ENCODE measurements around the gene CHRM4.

The CHRM4 gene

DNA sequence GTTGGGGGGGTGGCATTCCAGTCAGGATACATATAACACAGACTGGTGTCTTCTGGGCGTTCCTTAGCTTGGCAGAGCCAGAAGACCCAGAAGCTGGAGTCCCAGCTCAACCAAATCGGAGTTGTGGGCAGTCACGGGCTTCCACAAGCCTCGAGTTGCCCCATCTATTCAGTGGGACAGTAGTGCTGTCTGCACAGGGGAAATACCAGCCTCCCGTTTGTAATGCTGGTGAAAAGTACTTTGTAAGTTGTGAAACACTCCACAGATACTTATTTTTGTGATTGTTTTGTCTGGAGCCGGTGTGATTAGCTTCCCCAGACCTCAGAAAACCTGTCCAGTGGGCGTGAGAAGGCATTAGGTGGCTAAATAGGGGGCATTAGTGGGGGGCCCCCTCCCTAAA lies 30.7 kb downstream of the CHRM4 start:
- TF ChIP-seq CTCF (IDR thresholded peaks at IDR 0.05; ENCODE audit: extremely low read depth, insufficient read depth, missing control alignments), result no peak
- in situ Hi-C loops (cut with MboI; ENCODE audit: low pct_unique_long_range_greater_than_20kb, low sequenced_read_pairs, unreplicated experiment), result no loop called here
- peak; percentile 66 for DNase-seq (ENCODE audit: low spot score)

DNA sequence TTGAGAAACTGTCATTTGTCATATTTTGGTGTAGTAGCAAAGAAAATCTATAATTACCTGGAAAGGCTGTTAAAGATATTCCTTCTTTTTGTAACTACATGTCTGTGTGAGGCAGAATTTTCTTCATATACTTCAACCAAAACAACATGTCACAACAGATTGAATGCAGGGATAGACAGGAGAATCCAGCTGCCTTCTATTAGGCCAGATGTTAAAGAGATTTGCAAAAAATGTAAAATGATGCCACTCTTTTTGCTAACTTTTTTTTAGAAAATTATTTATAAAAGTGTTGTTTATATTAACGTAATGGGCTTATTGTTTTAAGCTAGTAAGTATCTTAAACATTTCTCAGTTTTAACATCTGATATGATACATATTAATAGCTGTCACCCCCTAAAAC lies 31.6 kb downstream of the CHRM4 start:
- in situ Hi-C loops (cut with MboI; ENCODE audit: low pct_unique_long_range_greater_than_20kb, low sequenced_read_pairs, unreplicated experiment), result no loop called here
- no peak for DNase-seq (ENCODE audit: low spot score)
- TF ChIP-seq CTCF (IDR thresholded peaks at IDR 0.05; ENCODE audit: extremely low read depth, insufficient read depth, missing control alignments), result no peak

- in situ Hi-C loops (cut with MboI; ENCODE audit: low pct_unique_long_range_greater_than_20kb, low sequenced_read_pairs, unreplicated experiment), result no loop called here
- no peak for TF ChIP-seq CTCF (IDR thresholded peaks at IDR 0.05; ENCODE audit: extremely low read depth, insufficient read depth, missing control alignments)
- no peak for DNase-seq (ENCODE audit: low spot score)
Observed at GRCh38 chr11:46357483-46357936, 34.1 kb downstream of the CHRM4 start.

DNA sequence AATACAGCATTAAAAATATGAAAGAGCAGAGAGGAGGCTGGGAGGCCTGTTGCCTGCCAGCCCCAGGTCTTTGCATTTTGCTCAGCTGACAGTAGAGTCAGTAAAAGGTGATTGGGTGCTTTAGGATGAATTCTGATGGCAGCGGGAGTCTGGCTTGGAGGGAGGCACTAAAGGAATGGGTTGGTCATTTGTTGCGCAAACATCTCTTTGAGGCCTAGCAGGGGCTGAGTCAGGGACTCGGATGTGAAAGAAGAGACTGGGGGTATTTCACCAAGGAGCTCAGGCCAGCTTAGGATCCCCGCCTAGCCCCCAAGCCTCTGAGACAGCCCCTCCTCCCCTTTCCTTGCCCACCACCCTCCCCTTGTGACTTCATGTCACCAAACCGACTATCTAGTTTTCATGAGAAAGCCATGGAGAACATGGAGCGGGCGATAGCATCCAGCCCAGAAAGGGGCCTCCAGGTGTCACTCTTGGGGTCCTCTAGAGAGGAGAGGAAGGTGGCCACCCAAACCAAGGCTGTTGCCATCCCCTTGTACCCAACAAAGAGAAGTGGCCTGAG lies 34.6 kb downstream of the CHRM4 start:
- TF ChIP-seq CTCF (IDR thresholded peaks at IDR 0.05; ENCODE audit: extremely low read depth, insufficient read depth, missing control alignments), result no peak
- no peak for DNase-seq (ENCODE audit: low spot score)
- in situ Hi-C loops (cut with MboI; ENCODE audit: low pct_unique_long_range_greater_than_20kb, low sequenced_read_pairs, unreplicated experiment), result no loop called here

GRCh38 chr11:46353698-46354097 lies 37.9 kb downstream of the CHRM4 start:
- no peak for DNase-seq (ENCODE audit: low spot score)
- in situ Hi-C loops (cut with MboI; ENCODE audit: low pct_unique_long_range_greater_than_20kb, low sequenced_read_pairs, unreplicated experiment), result no loop called here
- TF ChIP-seq CTCF (IDR thresholded peaks at IDR 0.05; ENCODE audit: extremely low read depth, insufficient read depth, missing control alignments), result no peak

GRCh38 chr11:46352063-46352841 lies 39.3 kb downstream of the CHRM4 start:
- TF ChIP-seq CTCF (IDR thresholded peaks at IDR 0.05; ENCODE audit: extremely low read depth, insufficient read depth, missing control alignments), result peak; percentile 92
- in situ Hi-C loops (cut with MboI; ENCODE audit: low pct_unique_long_range_greater_than_20kb, low sequenced_read_pairs, unreplicated experiment), result no loop called here
- DNase-seq (ENCODE audit: low spot score), result no peak
